ENCODE measurements around the gene ZNF160. TPM values are rescaled to one million over a fixed set of nuclear protein-coding genes. Genes with fewer than 3 reads are reported as not detected.

ZNF160 gene
- total and polyA plus RNA-seq, 9 of the 15 experiments (the other 6 are each of a cell fraction or from before 2014, with no cell fraction given) = 3.6 to 22.1 (median 11.8) TPM

GRCh38 chr19:53103234-53104203, at the start of gene ZNF160 (continued):
- TF ChIP-seq ZNF655 (CRISPR knock-in tag; IDR thresholded peaks at IDR 0.05) (no peak), SIN3A (IDR thresholded peaks at IDR 0.05; ENCODE audit: borderline replicate concordance in 2 of 2, control insufficient read depth in 1 of 2, low read depth in 2 of 2, low read length in 2 of 2) (0 out of 4 replicates have a peak, but pooled peaks of 1 of the 2 experiments have one; percentile 42), TFAP4 (CRISPR knock-in tag; IDR thresholded peaks at IDR 0.05; ENCODE audit: borderline replicate concordance) (peak; percentile 56; the same call in 1 of the 2 replicates), CHAMP1 (IDR thresholded peaks at IDR 0.05) (no peak), PRMT5 (CRISPR knock-in tag; IDR thresholded peaks at IDR 0.05) (no peak), SRSF9 (IDR thresholded peaks at IDR 0.05; ENCODE audit: borderline replicate concordance, low read depth, low read length) (no peak), ZNF668 (CRISPR knock-in tag; IDR thresholded peaks at IDR 0.05) (no peak), MTA3 (IDR thresholded peaks at IDR 0.05; ENCODE audit: borderline replicate concordance) (0 out of 2 replicates have a peak, but pooled peaks have one; percentile 33), HOXB6 (CRISPR knock-in tag; IDR thresholded peaks at IDR 0.05; ENCODE audit: borderline replicate concordance) (no peak), RB1 (IDR thresholded peaks at IDR 0.05; ENCODE audit: low read depth) (0 out of 2 replicates have a peak, but pooled peaks have one; percentile 15), TAF7 (tag; IDR thresholded peaks at IDR 0.05) (peak; percentile 62; the same call in 1 of the 2 replicates), POLR2A (conservative IDR thresholded peaks at IDR 0.05) (peak; percentile 90), HLTF (IDR thresholded peaks at IDR 0.05) (no peak), SAP30 (IDR thresholded peaks at IDR 0.05; ENCODE audit: borderline replicate concordance, insufficient read depth, low read depth, low read length, poor library complexity, severe bottlenecking) (peak; percentile 47), CEBPZ (IDR thresholded peaks at IDR 0.05; ENCODE audit: borderline replicate concordance, low read depth, low read length) (no peak), THRA (IDR thresholded peaks at IDR 0.05) (no peak)

Measured in K562 (cell line).